Activated CD8-positive, alpha-beta memory T cell treated with anti-CD3 and anti-CD28 coated beads for 24 hours (primary cell): ENCODE results near the gene REXO5.
"Not testable (repeated sequence)": the region's sequence is repeated elsewhere in the genome, so short reads cannot be mapped to it uniquely, and the experiment has no call there.

Experiments
- DNase-seq: peaks from one replicate; pipeline ENCODE4 v3.0.0-alpha.2; 2020

The REXO5 gene

GRCh38 chr16:20850981-20851380, 44.7 kb downstream of the REXO5 start:
- no peak for DNase-seq

- DNase-seq, result no peak
These were observed 45.3 kb downstream of the REXO5 start for GRCh38 chr16:20851601-20852000.

GRCh38 chr16:20853143-20853542, 46.8 kb downstream of the REXO5 start:
- DNase-seq, result no peak

GRCh38 chr16:20853981-20854620, 47.8 kb downstream of the REXO5 start:
- DNase-seq, result no peak

GRCh38 chr16:20854963-20855362, 48.6 kb downstream of the REXO5 start:
- no peak for DNase-seq

- DNase-seq, result no peak
These were observed 51.0 kb downstream of the REXO5 start for GRCh38 chr16:20857281-20857680.

GRCh38 chr16:20859229-20859628, 52.9 kb downstream of the REXO5 start:
- no peak for DNase-seq

GRCh38 chr16:20859699-20860098, 53.4 kb downstream of the REXO5 start:
- DNase-seq, result no peak

GRCh38 chr16:20860361-20860760, 54.0 kb downstream of the REXO5 start:
- DNase-seq, result no peak

GRCh38 chr16:20860995-20861394, 54.7 kb downstream of the REXO5 start:
- DNase-seq, result not testable (repeated sequence)

GRCh38 chr16:20862162-20862960, 56.0 kb downstream of the REXO5 start:
- DNase-seq, result no peak

- DNase-seq, result not testable (repeated sequence)
These were observed 58.0 kb downstream of the REXO5 start for GRCh38 chr16:20864376-20864775.

- DNase-seq, result no peak
These were observed 59.2 kb downstream of the REXO5 start for GRCh38 chr16:20865420-20866131.

GRCh38 chr16:20866145-20866772, 59.9 kb downstream of the REXO5 start:
- no peak for DNase-seq

GRCh38 chr16:20866801-20867200, 60.5 kb downstream of the REXO5 start:
- no peak for DNase-seq

- no peak for DNase-seq
These were observed 61.3 kb downstream of the REXO5 start for GRCh38 chr16:20867585-20867984.

GRCh38 chr16:20868890-20869289, 62.6 kb downstream of the REXO5 start:
- DNase-seq, result no peak

- DNase-seq, result no peak
These were observed 63.9 kb downstream of the REXO5 start for GRCh38 chr16:20870122-20870820.

- no peak for DNase-seq
These were observed 64.9 kb downstream of the REXO5 start for GRCh38 chr16:20871258-20871657.

- no peak for DNase-seq
These were observed 65.9 kb downstream of the REXO5 start for GRCh38 chr16:20871941-20872815.

GRCh38 chr16:20873331-20873730, 67.0 kb downstream of the REXO5 start:
- no peak for DNase-seq
